Immature natural killer cell (primary cell): Measurements from ENCODE around the gene KCTD16. TPM values are rescaled to one million over a fixed set of nuclear protein-coding genes. Genes with fewer than 3 reads are reported as not detected.

Experiments used
- DNase-seq, 3 donors: peaks; one replicate each; pipeline ENCODE4 v3.0.0; 2022; ENCODE audit warnings: mixed read lengths in 1 of 3
- H3K27ac Mint-ChIP-seq, 6 donors: one replicate each; pipeline ENCODE4 v1.8.0; 2020; ENCODE audit warnings: mixed read lengths in 6 of 6, mild to moderate bottlenecking in 5 of 6, inconsistent platforms in 4 of 6, moderate library complexity in 3 of 6
- H3K27me3 Mint-ChIP-seq, 3 donors: one replicate each; pipeline ENCODE4 v1.8.0; 2020 to 2021; ENCODE audit warnings: low read depth in 3 of 3, mild to moderate bottlenecking in 3 of 3, mixed read lengths in 3 of 3, moderate library complexity in 3 of 3, inconsistent platforms in 1 of 3
- H3K36me3 Mint-ChIP-seq, 3 donors: one replicate each; pipeline ENCODE4 v1.8.0; 2020; ENCODE audit warnings: mixed read lengths in 3 of 3, inconsistent platforms in 2 of 3, mild to moderate bottlenecking in 2 of 3
- H3K4me1 Mint-ChIP-seq, 2 donors: one replicate each; pipeline ENCODE4 v1.8.0; 2020; ENCODE audit warnings: inconsistent platforms in 2 of 2, mild to moderate bottlenecking in 2 of 2, mixed read lengths in 2 of 2, moderate library complexity in 1 of 2
- H3K4me3 Mint-ChIP-seq, 5 donors: one replicate each; pipeline ENCODE4 v1.8.0; 2020; ENCODE audit warnings: mild to moderate bottlenecking in 5 of 5, mixed read lengths in 5 of 5, inconsistent platforms in 3 of 5, moderate library complexity in 3 of 5
- H3K9me3 Mint-ChIP-seq, 6 donors: one replicate each; pipeline ENCODE4 v1.8.0; 2020; ENCODE audit warnings: mild to moderate bottlenecking in 6 of 6, mixed read lengths in 6 of 6, inconsistent platforms in 4 of 6, moderate library complexity in 3 of 6
- polyA plus RNA-seq, 3 donors: library from polyadenylated mRNA; unstranded; fragments of 300-500 nt; fragmentation: Illumina TruSeq; gene quantifications; one replicate each; pipeline ENCODE4 v1.2.3, GENCODE V29; 2021

KCTD16 gene
- polyA plus RNA-seq, 3 donors from 2014 or later: 0.34 TPM; not detected in 2

DNA sequence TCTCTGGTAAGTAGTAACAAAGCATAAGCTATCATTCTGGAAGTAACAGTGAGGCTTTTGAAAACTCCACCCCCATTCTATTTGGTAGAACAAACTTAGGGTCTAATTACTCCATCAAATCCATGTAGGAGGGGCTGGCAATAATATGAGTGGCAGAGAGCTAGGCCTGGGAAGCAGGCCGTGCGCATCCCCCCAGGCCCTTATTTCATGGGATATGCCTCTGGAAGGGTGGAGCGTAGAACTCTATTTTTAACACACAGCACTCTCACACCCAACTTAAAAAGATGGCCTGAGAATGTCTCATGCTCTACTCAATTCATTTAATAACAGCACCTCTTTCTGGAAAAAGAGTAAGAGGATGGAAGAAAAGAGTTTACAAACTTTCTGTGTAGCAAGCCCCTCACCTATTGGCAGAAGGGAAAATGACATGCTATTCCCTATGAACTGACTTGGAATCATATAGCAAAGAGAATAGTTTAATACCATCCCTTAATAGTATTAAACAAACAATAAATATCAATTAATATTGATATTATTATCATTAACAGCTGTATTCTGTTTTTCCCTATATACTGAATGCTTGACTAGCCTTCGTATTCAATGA is 233.2 kb downstream of the KCTD16 start:
- Mint-ChIP-seq H3K4me1 (no peaks in the 10 kb centered on the region), H3K4me3 (no peak overlapping the region), H3K36me3 (no peaks in the 10 kb centered on the region), H3K9me3 (peaks cover 0 to 5% (median 3%) of the 10 kb centered on the region in 6 donors), H3K27me3 (peaks cover 0 to 2% (median 0%) of the 10 kb centered on the region in 3 donors), H3K27ac (no peak overlapping the region)
- DNase-seq: no peak

GRCh38 chr5:144404672-144405071 is 234.0 kb downstream of the KCTD16 start:
- DNase-seq: no peak
- no peaks in the 10 kb centered on the region for H3K4me1 Mint-ChIP-seq
- H3K9me3 Mint-ChIP-seq: peaks cover 0 to 5% (median 4%) of the 10 kb centered on the region in 6 donors
- no peak overlapping the region for H3K4me3 Mint-ChIP-seq
- H3K36me3 Mint-ChIP-seq: no peaks in the 10 kb centered on the region
- H3K27me3 Mint-ChIP-seq: peaks cover 0 to 2% (median 2%) of the 10 kb centered on the region in 3 donors
- no peak overlapping the region for H3K27ac Mint-ChIP-seq

GRCh38 chr5:144405991-144406390 is 235.3 kb downstream of the KCTD16 start:
- no peak for DNase-seq
- Mint-ChIP-seq H3K27ac (no peak overlapping the region), H3K27me3 (peaks cover 0 to 2% (median 2%) of the 10 kb centered on the region in 3 donors), H3K9me3 (peaks cover 0 to 5% (median 4%) of the 10 kb centered on the region in 6 donors), H3K4me3 (no peak overlapping the region), H3K4me1 (no peaks in the 10 kb centered on the region), H3K36me3 (no peaks in the 10 kb centered on the region)

- H3K9me3 Mint-ChIP-seq: peaks cover 0 to 5% (median 4%) of the 10 kb centered on the region in 6 donors
- no peak for DNase-seq
These were observed 235.8 kb downstream of the KCTD16 start for GRCh38 chr5:144406442-144406841.

GRCh38 chr5:144414202-144415029 is 243.7 kb downstream of the KCTD16 start:
- Mint-ChIP-seq H3K27ac (no peak overlapping the region), H3K4me3 (no peak overlapping the region), H3K4me1 (no peaks in the 10 kb centered on the region), H3K36me3 (no peaks in the 10 kb centered on the region), H3K27me3 (peaks cover 0 to 2% (median 0%) of the 10 kb centered on the region in 3 donors), H3K9me3 (peaks cover 3 to 9% (median 6%) of the 10 kb centered on the region in 6 donors)
- no peak for DNase-seq

More at GRCh38 chr5:144406442-144406841, 235.8 kb downstream of the KCTD16 start:
- Mint-ChIP-seq H3K4me1 (no peaks in the 10 kb centered on the region), H3K36me3 (no peaks in the 10 kb centered on the region), H3K27me3 (peaks cover 0 to 2% (median 2%) of the 10 kb centered on the region in 3 donors), H3K27ac (no peak overlapping the region), H3K4me3 (no peak overlapping the region)

- no peak overlapping the region for H3K27ac Mint-ChIP-seq
- no peaks in the 10 kb centered on the region for H3K4me1 Mint-ChIP-seq
- no peak overlapping the region for H3K4me3 Mint-ChIP-seq
These were observed 245.5 kb downstream of the KCTD16 start for GRCh38 chr5:144416196-144416595.

DNA sequence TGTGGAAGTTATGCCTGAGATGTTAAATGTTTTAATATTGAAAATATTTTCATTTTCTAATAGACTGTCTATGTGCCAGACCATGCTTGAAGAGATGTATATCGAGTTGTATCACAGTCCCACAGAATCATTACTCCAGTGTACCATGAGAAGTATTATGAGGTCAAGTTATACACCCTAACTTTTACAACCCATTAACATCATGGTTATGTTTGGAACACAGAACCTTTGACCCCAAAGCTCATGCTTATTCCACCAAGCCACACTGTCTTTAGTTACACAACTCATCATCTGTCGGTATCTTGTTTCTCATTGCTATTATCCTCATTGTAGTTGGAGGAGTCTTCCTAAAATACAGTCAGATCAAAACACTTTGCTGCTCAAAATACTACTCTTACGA is 248.0 kb downstream of the KCTD16 start:
- Mint-ChIP-seq H3K36me3 (no peaks in the 10 kb centered on the region), H3K9me3 (peaks cover 1 to 15% (median 6%) of the 10 kb centered on the region in 6 donors), H3K4me1 (no peaks in the 10 kb centered on the region), H3K27me3 (no peaks in the 10 kb centered on the region), H3K27ac (no peak overlapping the region), H3K4me3 (no peak overlapping the region)
- DNase-seq: no peak

More at GRCh38 chr5:144416196-144416595, 245.5 kb downstream of the KCTD16 start:
- DNase-seq: no peak
- Mint-ChIP-seq H3K9me3 (peaks cover 0 to 10% (median 5%) of the 10 kb centered on the region in 6 donors), H3K27me3 (no peaks in the 10 kb centered on the region), H3K36me3 (no peaks in the 10 kb centered on the region)

DNA sequence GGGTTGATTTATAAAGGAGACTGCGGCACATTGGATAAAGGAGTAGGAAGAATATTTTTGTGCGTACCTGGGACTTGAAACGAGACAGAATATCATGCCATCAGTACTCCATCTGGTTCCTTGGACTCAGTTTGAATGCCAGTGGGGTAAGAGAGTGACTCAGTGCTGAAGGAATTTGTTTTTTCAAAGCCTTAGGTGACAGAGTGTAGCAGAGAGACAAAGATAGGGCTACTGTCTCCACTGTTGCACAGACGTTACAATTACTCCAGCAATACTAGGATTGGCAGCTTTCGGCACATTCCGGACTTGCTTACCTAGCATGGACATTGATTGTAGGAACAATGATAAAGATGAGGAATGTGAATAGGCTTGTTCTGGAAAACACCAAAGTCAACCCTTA is 250.7 kb downstream of the KCTD16 start:
- DNase-seq: no peak
- Mint-ChIP-seq H3K4me3 (no peak overlapping the region), H3K4me1 (no peaks in the 10 kb centered on the region), H3K27me3 (no peaks in the 10 kb centered on the region), H3K9me3 (peaks cover 0 to 21% (median 6%) of the 10 kb centered on the region in 6 donors), H3K36me3 (no peaks in the 10 kb centered on the region), H3K27ac (no peak overlapping the region)

- H3K4me3 Mint-ChIP-seq: no peak overlapping the region
- no peak for DNase-seq
- H3K36me3 Mint-ChIP-seq: no peaks in the 10 kb centered on the region
- H3K4me1 Mint-ChIP-seq: no peaks in the 10 kb centered on the region
- no peaks in the 10 kb centered on the region for H3K27me3 Mint-ChIP-seq
- H3K9me3 Mint-ChIP-seq: peaks cover 0 to 21% (median 6%) of the 10 kb centered on the region in 6 donors
- H3K27ac Mint-ChIP-seq: no peak overlapping the region
These were observed 251.5 kb downstream of the KCTD16 start for GRCh38 chr5:144422018-144422727.

DNA sequence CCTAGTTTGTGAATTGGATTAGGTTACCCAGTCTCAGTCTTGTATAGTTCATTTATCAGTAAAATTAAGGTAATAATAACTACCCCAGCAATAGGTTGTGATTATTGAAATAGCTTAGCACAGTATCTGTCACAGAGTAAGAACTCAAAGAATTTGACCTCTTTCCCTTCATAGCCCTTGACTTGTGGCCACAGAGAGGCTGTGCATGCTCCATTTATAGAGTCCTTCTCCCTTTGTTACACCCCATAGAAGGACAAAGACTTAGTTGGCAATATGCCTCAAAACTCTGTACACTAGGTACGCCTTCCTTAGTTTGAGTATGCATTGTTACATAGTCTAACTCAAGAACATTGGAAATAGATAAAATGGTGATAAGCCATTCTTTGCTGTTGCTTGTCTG is 257.2 kb downstream of the KCTD16 start:
- Mint-ChIP-seq H3K27ac (no peak overlapping the region), H3K4me1 (no peaks in the 10 kb centered on the region), H3K9me3 (peaks cover 2 to 13% (median 7%) of the 10 kb centered on the region in 6 donors), H3K4me3 (no peak overlapping the region), H3K27me3 (no peaks in the 10 kb centered on the region), H3K36me3 (no peaks in the 10 kb centered on the region)
- DNase-seq: no peak

DNA sequence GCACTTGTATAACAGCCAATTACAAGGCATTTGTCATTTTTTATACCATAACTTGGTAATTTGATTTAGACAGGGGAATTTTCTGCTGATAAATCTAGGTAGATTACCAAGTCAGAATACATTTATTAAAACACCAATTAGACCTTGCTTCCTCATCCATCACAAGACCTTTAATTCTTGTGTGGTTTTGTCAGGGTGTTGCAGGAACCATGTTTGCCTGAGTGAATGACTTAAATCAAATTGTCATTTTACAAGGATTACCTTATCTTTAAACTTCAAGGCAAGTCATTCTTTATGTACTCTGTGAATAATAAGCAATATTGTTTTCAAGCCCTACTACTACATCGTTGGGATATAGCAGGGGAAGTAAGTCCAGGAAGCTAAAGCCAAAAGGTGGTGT is 257.7 kb downstream of the KCTD16 start:
- H3K27ac Mint-ChIP-seq: no peak overlapping the region

GRCh38 chr5:144429405-144429804 is 258.7 kb downstream of the KCTD16 start:
- DNase-seq: no peak
- H3K4me3 Mint-ChIP-seq: no peak overlapping the region
- H3K27me3 Mint-ChIP-seq: no peaks in the 10 kb centered on the region
- no peak overlapping the region for H3K27ac Mint-ChIP-seq
- no peaks in the 10 kb centered on the region for H3K36me3 Mint-ChIP-seq
- no peaks in the 10 kb centered on the region for H3K4me1 Mint-ChIP-seq
- H3K9me3 Mint-ChIP-seq: peaks cover 2 to 11% (median 7%) of the 10 kb centered on the region in 6 donors

More for the DNA sequence above, 257.7 kb downstream of the KCTD16 start:
- H3K36me3 Mint-ChIP-seq: no peaks in the 10 kb centered on the region
- no peak overlapping the region for H3K4me3 Mint-ChIP-seq
- peaks cover 2 to 13% (median 7%) of the 10 kb centered on the region in 6 donors for H3K9me3 Mint-ChIP-seq
- no peaks in the 10 kb centered on the region for H3K27me3 Mint-ChIP-seq
- no peak for DNase-seq
- H3K4me1 Mint-ChIP-seq: no peaks in the 10 kb centered on the region

GRCh38 chr5:144429905-144430304 is 259.2 kb downstream of the KCTD16 start:
- Mint-ChIP-seq H3K4me3 (no peak overlapping the region), H3K4me1 (no peaks in the 10 kb centered on the region), H3K9me3 (peaks cover 2 to 8% (median 7%) of the 10 kb centered on the region in 6 donors), H3K27ac (no peak overlapping the region), H3K36me3 (no peaks in the 10 kb centered on the region), H3K27me3 (no peaks in the 10 kb centered on the region)
- DNase-seq: no peak
